T-helper 1 cell treated with Interleukin-12 subunit alpha and Interleukin-12 subunit beta and Interleukin-4 antibody, amounts not matched to agents 30 ng/mL and 1 ng/mL, for 36 hours (primary cell): ENCODE measurements around the gene MSX1. TPM values are rescaled to one million over a fixed set of nuclear protein-coding genes. Genes with fewer than 3 reads are reported as not detected.

ENCODE experiments used
- intact Hi-C: fragments of 100-400 bp; cut with micrococcal nuclease; formaldehyde crosslinking; loops from one replicate; pipeline ENCODE4 v1.15.1; 2024
- total RNA-seq: library from RNA; stranded (reverse); gene quantifications from 2 replicates; pipeline ENCODE4 v1.2.3, GENCODE V29; 2022

MSX1 gene
- total RNA-seq, 1 donor from 2014 or later, result not detected

DNA sequence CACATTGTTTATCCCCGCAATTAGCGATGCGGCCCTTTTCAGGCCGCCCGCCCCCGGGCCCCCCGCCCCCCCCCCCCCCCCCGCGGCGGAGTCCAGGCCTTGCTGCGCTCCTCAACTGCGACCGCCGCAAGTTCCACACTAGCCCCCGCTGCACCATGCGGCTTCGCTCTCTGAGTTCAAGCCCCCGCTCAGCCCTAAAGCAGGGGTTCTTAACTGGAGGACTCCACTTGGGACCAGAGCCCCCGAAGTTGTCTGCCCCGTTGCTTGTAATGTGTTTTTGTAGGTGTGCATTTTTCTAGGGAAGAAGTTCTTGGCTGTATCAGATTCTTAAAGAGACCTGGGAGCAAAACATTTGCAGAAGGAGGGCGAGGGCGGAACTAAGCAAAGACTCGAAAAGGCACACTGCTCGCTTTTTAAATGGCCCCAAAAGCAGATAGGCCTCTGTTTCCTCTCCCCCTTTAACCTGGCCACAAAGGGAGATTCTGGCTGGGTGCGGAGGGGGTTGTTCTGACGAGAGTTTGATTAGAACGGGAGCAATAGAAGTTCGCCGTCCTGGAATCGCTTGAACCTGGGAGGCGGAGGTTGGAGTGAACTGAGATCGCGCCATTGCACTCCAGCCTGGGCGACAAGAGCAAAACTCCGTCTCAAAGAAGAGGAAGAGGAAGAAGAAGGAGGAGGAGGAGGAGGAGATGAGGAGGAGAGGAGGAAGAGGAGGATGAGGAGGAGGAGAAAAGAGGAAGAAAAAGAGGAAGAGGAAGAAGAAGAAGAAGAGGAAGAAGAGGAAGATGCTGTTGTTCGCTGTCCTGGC lies 2.3 kb upstream of the MSX1 start:
- intact Hi-C loops, result loop anchor here (2.0 to 5.0 kb wide), 3 partner anchors 14 to 1035 kb away; partner anchors contain the start of gene CRMP1

DNA sequence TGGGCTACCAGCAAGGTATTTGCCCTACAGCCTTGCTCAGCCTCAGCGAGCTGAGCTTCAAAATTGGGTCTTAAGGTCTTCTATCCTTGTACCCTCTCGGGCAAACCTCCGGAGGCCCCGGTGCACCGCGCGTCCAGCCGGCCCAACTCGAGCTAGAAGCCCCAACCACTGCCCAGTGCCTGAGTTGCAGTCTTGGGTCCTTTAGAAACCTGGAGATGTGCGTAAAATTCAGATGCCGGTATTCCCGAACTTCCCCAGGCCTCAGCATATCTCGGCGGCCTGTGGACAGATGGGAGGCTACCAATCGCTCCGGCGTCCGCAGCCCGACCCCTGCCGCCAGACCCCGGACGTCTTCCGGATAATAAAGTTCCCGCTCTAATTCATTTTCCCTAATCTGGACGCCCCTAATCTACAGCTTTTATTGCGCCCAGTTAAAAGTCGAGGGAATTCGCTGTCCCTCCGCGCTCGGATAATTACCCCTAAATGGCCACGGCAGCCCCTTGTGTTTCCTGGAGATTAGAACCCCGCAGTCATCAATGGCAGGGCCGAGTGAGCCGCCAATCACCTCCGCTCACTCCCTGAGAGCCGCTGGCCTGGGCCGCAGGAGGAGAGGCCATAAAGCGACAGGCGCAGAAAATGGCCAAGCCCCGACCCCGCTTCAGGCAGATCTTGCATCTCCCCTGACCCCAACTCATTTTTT lies 1.5 kb upstream of the MSX1 start:
- intact Hi-C loops, result loop anchor here (2.0 to 5.0 kb wide), 3 partner anchors 13 to 1034 kb away; partner anchors contain the start of gene CRMP1

DNA sequence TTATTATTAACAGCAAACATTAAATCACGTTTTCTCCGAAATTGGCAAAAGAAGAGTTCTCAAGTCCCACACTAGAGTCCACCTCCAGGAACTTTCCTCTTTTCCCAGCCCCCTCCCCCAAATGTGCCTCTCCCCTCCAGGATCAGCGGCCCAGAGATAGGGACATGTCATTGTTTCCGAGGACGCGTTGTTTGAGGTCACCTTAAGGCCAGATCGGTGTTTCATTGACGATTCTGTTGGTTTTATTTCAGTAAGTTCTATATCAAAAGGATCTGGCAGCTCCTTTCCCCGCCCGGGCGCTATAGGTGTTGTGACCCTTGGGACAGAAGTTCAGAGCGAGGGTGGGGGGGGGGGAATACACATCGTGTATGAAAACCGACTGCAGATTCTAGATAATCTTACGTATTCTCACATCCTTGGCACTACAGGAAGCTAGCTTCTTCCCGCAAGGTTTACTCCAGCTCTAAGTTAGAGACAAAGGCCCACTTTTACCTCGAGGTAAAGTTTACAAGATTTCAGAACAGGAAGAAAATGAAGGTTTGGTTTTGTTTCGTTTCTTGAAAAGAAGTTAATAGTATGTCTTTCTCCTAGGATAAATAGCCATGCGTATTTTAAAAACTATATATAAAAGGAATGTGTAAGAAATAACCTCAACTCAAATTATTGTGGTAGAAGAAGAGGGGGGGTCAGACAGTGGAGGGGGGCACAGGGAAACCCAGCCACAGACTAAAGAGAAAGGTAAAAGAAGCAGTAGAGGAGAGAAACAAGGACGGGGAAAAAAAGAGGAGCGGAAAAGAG lies 739 bp upstream of the MSX1 start:
- intact Hi-C loops, result loop anchor here (5.0 kb wide), 2 partner anchors 371 to 1034 kb away; partner anchors contain the start of gene CRMP1

DNA sequence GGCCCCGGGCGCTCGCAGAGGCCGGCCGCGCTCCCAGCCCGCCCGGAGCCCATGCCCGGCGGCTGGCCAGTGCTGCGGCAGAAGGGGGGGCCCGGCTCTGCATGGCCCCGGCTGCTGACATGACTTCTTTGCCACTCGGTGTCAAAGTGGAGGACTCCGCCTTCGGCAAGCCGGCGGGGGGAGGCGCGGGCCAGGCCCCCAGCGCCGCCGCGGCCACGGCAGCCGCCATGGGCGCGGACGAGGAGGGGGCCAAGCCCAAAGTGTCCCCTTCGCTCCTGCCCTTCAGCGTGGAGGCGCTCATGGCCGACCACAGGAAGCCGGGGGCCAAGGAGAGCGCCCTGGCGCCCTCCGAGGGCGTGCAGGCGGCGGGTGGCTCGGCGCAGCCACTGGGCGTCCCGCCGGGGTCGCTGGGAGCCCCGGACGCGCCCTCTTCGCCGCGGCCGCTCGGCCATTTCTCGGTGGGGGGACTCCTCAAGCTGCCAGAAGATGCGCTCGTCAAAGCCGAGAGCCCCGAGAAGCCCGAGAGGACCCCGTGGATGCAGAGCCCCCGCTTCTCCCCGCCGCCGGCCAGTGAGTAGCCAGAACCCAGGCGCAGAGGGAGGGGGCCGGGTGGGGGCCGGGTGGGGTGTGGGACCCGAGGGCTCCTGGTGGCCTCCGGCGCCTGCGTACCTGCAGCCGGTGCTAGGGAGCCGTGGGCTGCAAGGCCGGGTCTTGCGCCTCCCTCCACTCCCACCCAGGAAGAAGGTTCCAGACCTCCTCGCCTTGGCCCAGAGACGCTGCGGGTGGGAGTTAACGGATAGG lies 534 bp downstream of the MSX1 start:
- intact Hi-C loops, result loop anchor here (5.0 to 10.0 kb wide), 3 partner anchors 195 to 1032 kb away; partner anchors contain the start of genes CRMP1 and STK32B

DNA sequence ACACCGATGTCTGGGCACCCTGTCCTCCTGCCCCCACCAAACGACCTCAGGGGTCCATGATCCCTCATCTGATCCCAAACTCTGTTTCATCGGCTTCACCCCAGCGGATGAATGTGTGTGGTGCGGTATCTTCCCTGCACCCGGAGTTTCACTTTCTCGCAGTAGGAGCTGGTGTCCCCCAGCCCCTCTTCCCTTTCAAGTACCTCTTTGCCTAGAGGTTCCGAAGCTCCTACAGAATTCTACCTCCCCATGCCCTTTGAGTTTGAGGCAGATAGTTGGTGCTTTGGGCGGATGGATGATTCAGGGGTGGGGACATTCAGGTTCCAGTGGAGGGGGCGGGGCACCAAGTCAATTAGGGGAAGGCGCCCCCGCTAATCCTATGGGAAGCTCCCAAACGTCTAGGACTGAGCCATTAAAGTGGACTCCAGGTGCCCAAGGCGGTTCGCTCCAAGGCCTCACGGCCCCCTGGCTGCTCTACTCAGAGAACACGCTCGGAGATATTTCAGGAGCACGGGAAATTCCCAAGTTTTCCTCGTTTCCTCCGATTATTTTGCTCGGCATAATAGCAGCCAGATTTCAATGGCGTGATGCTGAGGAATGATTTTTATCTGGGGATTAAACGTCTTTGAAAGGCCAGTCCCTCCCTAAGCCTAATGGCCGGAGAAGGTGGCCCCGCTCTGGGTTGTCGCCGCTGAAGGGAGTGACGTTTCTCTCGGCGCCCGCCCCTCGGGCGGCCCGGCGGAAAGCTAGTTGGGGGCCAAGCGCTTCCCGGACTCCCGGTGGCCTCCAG lies 1.3 kb downstream of the MSX1 start:
- intact Hi-C loops, result loop anchor here (10.0 kb wide), 1 partner anchor 194 kb away; the partner anchor contains the start of gene STK32B

DNA sequence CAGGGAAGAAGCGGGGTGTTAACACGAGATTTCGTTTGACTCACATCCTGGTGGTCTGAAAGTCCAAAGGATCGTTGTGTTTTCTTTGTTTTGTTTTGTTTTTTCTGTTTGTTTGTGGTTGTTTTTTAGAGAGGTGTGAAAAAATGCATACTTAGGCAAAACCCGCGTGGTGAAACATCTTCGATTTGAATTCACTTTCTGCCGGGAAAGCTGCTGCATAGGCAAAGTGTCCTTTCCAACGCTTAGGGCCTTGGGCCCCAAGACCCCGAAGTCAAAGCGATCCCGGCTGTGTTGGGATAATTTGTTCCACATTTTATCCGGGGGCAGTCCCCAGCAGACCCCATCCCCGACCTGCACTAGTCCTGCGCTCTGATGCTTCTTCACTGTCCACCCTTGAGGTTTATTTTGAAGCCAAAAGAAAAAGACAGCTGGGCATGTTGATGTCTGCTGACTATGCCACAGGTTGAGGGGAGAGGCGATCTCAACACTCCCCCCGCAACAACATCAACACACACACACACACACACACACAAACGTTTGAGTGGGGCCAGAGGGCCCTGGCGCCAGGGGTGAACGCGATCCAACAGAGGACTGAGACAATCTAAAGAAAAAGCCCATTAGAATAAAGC lies 2.0 kb downstream of the MSX1 start:
- intact Hi-C loops, result loop anchor here (10.0 kb wide), 1 partner anchor 193 kb away; the partner anchor contains the start of gene STK32B

DNA sequence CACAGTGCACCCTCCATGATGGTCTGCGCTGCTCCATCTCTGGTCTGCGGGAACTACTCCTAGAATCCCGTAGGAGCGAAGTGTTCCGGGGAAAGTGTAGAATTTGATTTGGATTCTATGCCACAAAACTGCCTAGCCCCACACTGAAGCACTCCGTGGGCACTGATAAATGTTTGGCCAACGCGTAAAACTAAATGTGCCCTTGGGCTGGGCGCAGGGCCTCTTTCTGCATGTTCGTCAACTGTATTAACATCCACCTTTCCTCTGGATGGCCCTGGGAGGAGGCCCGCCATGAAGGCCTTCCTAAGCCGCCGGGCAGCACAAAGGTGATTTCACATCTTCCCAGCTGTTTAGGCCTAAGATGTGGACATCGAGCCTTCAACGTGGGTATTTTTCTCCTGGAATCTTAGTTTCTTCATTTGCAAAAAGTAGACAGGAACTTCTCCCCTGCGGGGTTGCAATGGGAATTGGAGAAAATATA lies 2.6 kb downstream of the MSX1 start:
- intact Hi-C loops, result loop anchor here (10.0 kb wide), 1 partner anchor 193 kb away; the partner anchor contains the start of gene STK32B

DNA sequence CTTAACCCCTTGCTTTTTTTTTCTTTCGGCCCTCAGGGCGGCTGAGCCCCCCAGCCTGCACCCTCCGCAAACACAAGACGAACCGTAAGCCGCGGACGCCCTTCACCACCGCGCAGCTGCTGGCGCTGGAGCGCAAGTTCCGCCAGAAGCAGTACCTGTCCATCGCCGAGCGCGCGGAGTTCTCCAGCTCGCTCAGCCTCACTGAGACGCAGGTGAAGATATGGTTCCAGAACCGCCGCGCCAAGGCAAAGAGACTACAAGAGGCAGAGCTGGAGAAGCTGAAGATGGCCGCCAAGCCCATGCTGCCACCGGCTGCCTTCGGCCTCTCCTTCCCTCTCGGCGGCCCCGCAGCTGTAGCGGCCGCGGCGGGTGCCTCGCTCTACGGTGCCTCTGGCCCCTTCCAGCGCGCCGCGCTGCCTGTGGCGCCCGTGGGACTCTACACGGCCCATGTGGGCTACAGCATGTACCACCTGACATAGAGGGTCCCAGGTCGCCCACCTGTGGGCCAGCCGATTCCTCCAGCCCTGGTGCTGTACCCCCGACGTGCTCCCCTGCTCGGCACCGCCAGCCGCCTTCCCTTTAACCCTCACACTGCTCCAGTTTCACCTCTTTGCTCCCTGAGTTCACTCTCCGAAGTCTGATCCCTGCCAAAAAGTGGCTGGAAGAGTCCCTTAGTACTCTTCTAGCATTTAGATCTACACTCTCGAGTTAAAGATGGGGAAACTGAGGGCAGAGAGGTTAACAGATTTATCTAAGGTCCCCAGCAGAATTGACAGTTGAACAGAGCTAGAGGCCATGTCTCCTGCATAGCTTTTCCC lies 3.4 kb downstream of the MSX1 start:
- intact Hi-C loops, result loop anchor here (10.0 kb wide), 1 partner anchor 192 kb away; the partner anchor contains the start of gene STK32B

DNA sequence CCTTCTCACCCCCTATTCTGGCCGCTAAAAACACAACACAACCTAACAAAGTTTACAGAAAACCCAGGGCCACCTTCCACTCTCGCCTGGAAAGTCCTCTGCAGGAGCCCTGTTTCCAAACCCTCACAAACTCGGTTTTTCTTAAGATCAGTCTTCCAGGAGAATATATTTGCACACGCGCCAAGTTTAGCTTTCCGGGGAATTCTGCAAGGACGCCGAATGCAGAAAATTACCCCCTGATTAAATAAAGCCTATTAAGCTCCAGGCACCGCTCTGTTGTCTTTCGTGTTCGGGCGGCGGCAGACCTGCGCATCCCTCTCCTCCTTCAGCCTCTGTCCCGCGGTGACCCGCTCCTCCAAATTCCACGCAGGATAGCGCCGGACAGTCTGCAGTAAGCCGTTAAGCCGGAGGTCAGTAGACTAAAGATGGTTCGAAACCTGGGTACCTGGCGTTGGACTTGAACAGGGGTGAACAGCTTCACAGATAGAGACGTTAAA lies 5.0 kb downstream of the MSX1 start:
- intact Hi-C loops, result loop anchor here (1.0 to 10.0 kb wide), 2 partner anchors 8 to 190 kb away; partner anchors contain the start of gene STK32B

DNA sequence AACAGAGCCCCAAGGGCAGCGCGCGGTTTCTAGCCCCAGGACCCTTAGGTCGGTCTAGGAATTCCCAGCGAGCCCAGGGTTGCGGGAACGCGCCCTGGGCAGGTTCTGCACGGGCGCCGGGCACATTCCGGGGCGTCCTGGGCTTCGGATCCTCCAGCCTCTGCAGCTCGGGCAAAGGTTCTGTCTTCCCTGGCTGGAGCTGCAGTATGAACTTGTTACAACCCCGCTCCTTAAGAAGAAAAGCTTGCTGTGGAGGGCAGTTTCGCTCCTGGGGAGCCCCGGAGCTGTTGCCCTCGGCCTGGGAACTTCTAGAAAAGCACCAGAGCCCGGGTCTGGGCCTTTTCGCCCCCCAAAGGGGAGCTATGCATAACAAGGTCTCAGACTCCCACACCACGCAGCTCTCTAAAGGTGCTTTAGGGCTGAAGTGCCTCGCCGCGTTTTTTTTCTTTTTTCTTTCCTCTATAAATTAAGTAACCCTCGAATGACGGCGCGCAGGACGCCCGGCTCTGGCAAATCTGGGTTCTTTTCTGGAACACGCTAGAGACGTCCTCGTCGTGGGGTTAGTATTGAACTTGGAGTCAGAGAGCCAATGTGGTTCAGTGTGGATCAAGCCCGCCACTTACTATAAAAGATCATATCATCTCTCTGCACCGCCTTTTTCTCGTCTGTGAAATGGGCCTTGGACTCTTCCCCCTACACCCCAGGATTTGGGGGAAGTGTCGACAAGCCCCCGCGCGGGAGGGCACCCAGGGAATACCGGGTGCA lies 5.7 kb downstream of the MSX1 start:
- intact Hi-C loops, result loop anchor here (1.0 to 10.0 kb wide), 2 partner anchors 9 to 190 kb away; partner anchors contain the start of gene STK32B

DNA sequence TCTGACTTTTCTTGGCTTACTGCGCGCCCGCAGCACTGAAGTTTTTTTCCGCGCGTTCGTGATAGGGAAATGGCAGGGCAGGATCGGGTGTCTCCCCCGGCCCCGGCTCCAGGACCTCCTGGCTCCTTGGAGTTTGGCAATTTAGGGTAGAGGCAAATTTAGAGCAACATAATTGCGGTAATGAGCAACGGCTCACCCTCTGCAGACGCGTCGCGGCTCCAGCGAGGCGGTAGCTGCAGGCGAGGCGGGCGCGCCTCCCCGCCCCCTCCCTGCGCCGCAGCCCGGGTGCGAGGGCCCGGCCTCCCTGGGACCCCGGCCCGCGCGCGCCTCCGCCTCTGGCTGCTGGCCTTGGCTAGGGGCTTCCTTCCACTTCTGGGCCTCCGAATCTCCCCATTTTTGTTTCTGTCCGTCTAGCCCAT lies 6.2 kb downstream of the MSX1 start:
- intact Hi-C loops, result loop anchor here (10.0 kb wide), 1 partner anchor 189 kb away; the partner anchor contains the start of gene STK32B

DNA sequence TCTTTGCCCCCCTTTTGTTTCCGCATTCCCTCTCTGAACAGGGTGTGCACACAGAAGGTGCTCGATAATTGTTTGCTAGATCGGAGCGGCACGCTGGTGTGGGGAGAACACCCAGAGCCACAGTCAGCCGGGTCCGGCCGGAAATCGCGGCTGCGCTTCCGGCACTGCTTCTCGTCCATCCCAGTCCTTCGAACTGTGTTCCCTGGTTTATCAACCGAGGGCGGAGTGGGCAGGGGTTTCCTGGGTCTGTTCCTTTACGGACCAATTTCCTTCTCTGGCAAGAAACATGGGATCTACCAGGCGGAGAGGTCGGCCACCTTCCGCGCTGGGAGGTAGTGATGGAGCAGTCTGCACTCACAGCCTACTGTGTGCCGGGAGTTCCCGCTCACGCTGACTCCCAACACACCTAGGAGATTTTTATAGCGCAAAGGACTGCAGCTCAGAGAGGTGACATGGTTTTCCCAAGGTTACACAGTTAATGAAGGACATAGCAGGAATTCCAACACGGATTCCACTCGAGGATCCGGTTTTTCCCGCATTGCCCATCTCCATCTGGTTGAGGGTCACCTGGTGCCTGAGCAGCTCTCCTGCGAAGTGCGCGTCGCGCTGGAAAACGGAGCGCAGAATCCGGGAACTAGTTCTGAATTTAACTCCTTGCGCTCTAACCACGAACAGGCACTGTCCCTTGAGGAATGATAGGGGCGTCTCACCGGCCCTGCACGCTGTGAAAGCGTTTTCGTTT lies 6.8 kb downstream of the MSX1 start:
- intact Hi-C loops, result loop anchor here (10.0 kb wide), 1 partner anchor 189 kb away; the partner anchor contains the start of gene STK32B

DNA sequence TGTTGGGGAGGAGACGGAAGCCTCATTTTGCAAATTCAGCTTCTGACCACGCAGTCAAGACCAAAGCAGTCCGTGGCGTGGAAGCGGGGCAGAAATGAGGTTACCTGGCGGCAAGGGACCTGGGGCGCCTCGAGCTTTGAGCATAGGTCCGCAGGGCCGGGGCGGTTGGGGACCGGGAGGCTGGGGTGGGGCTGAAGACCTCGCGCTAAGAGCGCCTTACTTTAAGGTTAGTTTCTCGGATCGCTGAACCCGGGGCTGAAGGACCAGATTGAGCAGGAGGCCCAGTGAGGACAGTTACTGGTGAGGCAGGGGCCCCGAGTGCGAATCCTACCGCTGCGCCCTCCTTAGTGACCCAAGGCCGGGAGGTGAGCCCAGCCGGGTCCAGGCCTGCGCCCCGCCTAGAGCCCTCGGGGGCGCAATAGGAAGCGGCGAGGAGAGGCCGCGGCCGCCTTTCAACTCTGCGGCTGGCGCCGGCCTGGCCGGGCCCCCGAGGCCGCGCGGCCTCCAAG lies 7.5 kb downstream of the MSX1 start:
- intact Hi-C loops, result loop anchor here (10.0 kb wide), 1 partner anchor 188 kb away; the partner anchor contains the start of gene STK32B

DNA sequence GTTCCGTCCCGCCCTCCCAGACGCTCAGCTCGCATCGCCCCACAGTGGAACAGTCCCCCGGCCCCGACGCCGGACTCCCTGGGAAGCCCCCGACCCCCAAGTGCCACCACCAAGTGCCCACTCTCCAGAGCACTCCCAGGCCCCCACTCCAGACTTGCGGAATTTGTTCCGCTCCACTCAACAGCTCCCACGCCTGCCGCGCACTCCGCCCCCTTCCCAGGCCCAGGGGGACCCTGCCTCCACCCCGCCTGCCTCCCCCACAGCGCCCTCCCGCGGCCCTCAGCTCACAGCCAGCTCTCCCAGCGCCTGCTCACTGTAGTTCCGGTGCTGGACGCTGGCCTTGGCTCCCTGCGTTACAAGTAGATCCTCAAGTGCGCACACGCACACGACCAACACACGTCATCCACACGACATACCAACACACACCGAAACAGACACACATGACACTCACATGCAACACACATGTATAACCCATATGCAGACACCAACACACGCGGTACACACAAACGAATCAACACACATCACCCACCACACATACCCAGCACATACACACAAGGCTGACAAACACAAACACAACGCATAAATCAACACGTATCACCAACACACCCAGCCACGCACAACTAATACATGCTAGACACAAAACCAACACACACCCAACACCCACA lies 8.0 kb downstream of the MSX1 start:
- intact Hi-C loops, result loop anchor here (10.0 kb wide), 1 partner anchor 187 kb away; the partner anchor contains the start of gene STK32B
